ENCODE results near the gene ATG9B. TPM values are rescaled to one million over a fixed set of nuclear protein-coding genes. Genes with fewer than 3 reads are reported as not detected.

ATG9B gene
- total RNA-seq, 1 experiment from 2014 or later: 2.1 TPM

DNA sequence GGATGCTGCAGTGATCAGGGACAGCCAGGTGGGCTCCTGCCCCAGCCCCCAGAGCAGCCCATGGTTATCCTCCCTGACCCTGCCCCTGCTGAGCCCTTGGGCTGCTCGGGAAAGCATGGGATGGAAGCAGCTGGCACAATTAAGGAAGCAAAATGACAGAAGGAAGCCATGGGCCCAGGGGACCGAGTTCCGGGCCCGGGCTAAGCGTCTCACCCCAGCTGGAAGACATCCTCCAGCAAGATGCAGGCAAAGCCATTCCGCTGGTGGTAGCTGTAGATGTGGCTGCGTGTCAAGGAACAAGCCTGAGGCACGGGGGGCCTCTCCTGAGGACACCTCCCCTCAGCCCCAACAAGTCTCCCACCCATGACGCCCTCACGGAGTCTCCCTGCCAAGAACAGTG, 1.1 kb downstream of the ATG9B start:
- Histone ChIP-seq H3K79me2 (ENCODE audit: insufficient read depth, low read length) (no peaks in the 10 kb centered on the region), H3K9me2 (ENCODE audit: insufficient read depth) (no peaks in the 10 kb centered on the region), H3K9ac (ENCODE audit: low read length) (no peak overlapping the region), H3K9me3 (ENCODE audit: control insufficient read depth in 1 of 2, insufficient read depth in 1 of 2, low read depth in 1 of 2, low read length in 2 of 2) (no peaks in the 10 kb centered on the region), H2AFZ (ENCODE audit: low read depth, low read length, poor library complexity, severe bottlenecking) (no peak overlapping the region), H3K36me3 (ENCODE audit: control insufficient read depth in 1 of 2, insufficient read depth in 2 of 2, low read length in 2 of 2) (no peaks in the 10 kb centered on the region), H3K4me1 (ENCODE audit: control insufficient read depth in 1 of 2, insufficient read depth in 2 of 2, low read length in 2 of 2) (peaks cover 4 to 52% of the 10 kb centered on the region in 2 experiments), H3K27me3 (ENCODE audit: insufficient read depth, low read length) (no peaks in the 10 kb centered on the region), H4K20me1 (ENCODE audit: insufficient read depth) (no peaks in the 10 kb centered on the region), H3K4me2 (ENCODE audit: low read length) (no peak overlapping the region), H3K4me3 (replicated peaks in 1 of 2; ENCODE audit: low read depth in 1 of 2, low read length in 2 of 2) (no peak overlapping the region), H3K27ac (ENCODE audit: low read depth, low read length) (no peak overlapping the region)
- DNase-seq (ENCODE audit: low read depth, low spot score) (no peak), ATAC-seq (no peak)
- TF ChIP-seq, protein P1, sequence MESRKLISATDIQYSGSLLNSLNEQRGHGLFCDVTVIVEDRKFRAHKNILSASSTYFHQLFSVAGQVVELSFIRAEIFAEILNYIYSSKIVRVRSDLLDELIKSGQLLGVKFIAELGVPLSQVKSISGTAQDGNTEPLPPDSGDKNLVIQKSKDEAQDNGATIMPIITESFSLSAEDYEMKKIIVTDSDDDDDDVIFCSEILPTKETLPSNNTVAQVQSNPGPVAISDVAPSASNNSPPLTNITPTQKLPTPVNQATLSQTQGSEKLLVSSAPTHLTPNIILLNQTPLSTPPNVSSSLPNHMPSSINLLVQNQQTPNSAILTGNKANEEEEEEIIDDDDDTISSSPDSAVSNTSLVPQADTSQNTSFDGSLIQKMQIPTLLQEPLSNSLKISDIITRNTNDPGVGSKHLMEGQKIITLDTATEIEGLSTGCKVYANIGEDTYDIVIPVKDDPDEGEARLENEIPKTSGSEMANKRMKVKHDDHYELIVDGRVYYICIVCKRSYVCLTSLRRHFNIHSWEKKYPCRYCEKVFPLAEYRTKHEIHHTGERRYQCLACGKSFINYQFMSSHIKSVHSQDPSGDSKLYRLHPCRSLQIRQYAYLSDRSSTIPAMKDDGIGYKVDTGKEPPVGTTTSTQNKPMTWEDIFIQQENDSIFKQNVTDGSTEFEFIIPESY (IDR thresholded peaks at IDR 0.05; ENCODE audit: extremely low read depth, insufficient replicate concordance, low read length): no peak
- TF ChIP-seq POLR2AphosphoS5 (IDR thresholded peaks at IDR 0.05; ENCODE audit: low read depth, low read length): no peak
- no peak for TF ChIP-seq YY1 (IDR thresholded peaks at IDR 0.05; ENCODE audit: extremely low read depth, insufficient replicate concordance, low read depth, low read length)
- TF ChIP-seq ZNF274 (IDR thresholded peaks at IDR 0.05; ENCODE audit: low read depth, low read length): no peak
- no peak for TF ChIP-seq ELF1 (IDR thresholded peaks at IDR 0.05; ENCODE audit: borderline replicate concordance, low read depth)
- TF ChIP-seq, protein P2, sequence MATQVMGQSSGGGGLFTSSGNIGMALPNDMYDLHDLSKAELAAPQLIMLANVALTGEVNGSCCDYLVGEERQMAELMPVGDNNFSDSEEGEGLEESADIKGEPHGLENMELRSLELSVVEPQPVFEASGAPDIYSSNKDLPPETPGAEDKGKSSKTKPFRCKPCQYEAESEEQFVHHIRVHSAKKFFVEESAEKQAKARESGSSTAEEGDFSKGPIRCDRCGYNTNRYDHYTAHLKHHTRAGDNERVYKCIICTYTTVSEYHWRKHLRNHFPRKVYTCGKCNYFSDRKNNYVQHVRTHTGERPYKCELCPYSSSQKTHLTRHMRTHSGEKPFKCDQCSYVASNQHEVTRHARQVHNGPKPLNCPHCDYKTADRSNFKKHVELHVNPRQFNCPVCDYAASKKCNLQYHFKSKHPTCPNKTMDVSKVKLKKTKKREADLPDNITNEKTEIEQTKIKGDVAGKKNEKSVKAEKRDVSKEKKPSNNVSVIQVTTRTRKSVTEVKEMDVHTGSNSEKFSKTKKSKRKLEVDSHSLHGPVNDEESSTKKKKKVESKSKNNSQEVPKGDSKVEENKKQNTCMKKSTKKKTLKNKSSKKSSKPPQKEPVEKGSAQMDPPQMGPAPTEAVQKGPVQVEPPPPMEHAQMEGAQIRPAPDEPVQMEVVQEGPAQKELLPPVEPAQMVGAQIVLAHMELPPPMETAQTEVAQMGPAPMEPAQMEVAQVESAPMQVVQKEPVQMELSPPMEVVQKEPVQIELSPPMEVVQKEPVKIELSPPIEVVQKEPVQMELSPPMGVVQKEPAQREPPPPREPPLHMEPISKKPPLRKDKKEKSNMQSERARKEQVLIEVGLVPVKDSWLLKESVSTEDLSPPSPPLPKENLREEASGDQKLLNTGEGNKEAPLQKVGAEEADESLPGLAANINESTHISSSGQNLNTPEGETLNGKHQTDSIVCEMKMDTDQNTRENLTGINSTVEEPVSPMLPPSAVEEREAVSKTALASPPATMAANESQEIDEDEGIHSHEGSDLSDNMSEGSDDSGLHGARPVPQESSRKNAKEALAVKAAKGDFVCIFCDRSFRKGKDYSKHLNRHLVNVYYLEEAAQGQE (IDR thresholded peaks at IDR 0.05; ENCODE audit: low read depth): no peak
- no peak for TF ChIP-seq EZH2phosphoT487 (IDR thresholded peaks at IDR 0.05; ENCODE audit: borderline replicate concordance)
- TF ChIP-seq, protein P3, sequence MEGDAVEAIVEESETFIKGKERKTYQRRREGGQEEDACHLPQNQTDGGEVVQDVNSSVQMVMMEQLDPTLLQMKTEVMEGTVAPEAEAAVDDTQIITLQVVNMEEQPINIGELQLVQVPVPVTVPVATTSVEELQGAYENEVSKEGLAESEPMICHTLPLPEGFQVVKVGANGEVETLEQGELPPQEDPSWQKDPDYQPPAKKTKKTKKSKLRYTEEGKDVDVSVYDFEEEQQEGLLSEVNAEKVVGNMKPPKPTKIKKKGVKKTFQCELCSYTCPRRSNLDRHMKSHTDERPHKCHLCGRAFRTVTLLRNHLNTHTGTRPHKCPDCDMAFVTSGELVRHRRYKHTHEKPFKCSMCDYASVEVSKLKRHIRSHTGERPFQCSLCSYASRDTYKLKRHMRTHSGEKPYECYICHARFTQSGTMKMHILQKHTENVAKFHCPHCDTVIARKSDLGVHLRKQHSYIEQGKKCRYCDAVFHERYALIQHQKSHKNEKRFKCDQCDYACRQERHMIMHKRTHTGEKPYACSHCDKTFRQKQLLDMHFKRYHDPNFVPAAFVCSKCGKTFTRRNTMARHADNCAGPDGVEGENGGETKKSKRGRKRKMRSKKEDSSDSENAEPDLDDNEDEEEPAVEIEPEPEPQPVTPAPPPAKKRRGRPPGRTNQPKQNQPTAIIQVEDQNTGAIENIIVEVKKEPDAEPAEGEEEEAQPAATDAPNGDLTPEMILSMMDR (IDR thresholded peaks at IDR 0.05 in 2 of 3, conservative IDR thresholded peaks at IDR 0.05 in 1 of 3; ENCODE audit: borderline replicate concordance in 1 of 3, insufficient read depth in 1 of 3, low read depth in 2 of 3, low read length in 2 of 3): no peak
- no peak for TF ChIP-seq EGR1 (IDR thresholded peaks at IDR 0.05; ENCODE audit: low read depth)
- no peak for TF ChIP-seq CBX3 (IDR thresholded peaks at IDR 0.05; ENCODE audit: low read depth)
- TF ChIP-seq, protein P4, sequence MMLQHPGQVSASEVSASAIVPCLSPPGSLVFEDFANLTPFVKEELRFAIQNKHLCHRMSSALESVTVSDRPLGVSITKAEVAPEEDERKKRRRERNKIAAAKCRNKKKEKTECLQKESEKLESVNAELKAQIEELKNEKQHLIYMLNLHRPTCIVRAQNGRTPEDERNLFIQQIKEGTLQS (IDR thresholded peaks at IDR 0.05): no peak
- TF ChIP-seq ZFX (IDR thresholded peaks at IDR 0.05): no peak
- TF ChIP-seq POLR2A (IDR thresholded peaks at IDR 0.05; ENCODE audit: borderline replicate concordance, extremely low read depth, insufficient read depth, insufficient read length): no peak
- no peak for TF ChIP-seq EZH2 (IDR thresholded peaks at IDR 0.05)
- no peak for TF ChIP-seq SRF (IDR thresholded peaks at IDR 0.05; ENCODE audit: low read depth)
- no peak for TF ChIP-seq SIN3A (IDR thresholded peaks at IDR 0.05; ENCODE audit: low read depth)
- ChIA-PET CTCF (no interaction called here), RAD21 (ENCODE audit: low non-redundant PET in 1 of 2, low total read pairs in 2 of 2, uncharacterized antibody in 2 of 2, unreplicated experiment in 2 of 2) (no interaction called here), POLR2A (no interaction called here)
- intact Hi-C loops (cut with micrococcal nuclease): no loop called here
- BruUV-seq (replicated peaks): no TSS peak
